Stimulated activated memory B cell treated with anti-CD40 and anti-IgM and Interleukin-4, amounts not matched to agents 10 μg/mL and 1 μg/mL and 100 μg/mL, for 72 hours (primary cell): Measurements from ENCODE around the gene VCAM1.
A peak's percentile ranks its signal among the peaks of the same experiment; 100 is the strongest.
"Not testable (repeated sequence)": the region's sequence is repeated elsewhere in the genome, so short reads cannot be mapped to it uniquely, and the experiment has no call there.

Source experiments
- ATAC-seq: fragments of 150-1000 bp; cut with Tn5 transposase; 2 replicates; pipeline ENCODE4 v1.10.0; 2021
- H3K27ac Mint-ChIP-seq: one replicate; pipeline ENCODE4 v1.8.0; 2022; ENCODE audit warnings: mild to moderate bottlenecking, mixed read lengths
- H3K27me3 Mint-ChIP-seq: one replicate; pipeline ENCODE4 v1.8.0; 2022; ENCODE audit warnings: mixed read lengths
- H3K36me3 Mint-ChIP-seq: one replicate; pipeline ENCODE4 v1.8.0; 2022; ENCODE audit warnings: mixed read lengths
- H3K4me1 Mint-ChIP-seq: one replicate; pipeline ENCODE4 v1.8.0; 2022; ENCODE audit warnings: mixed read lengths
- H3K4me3 Mint-ChIP-seq: one replicate; pipeline ENCODE4 v1.8.0; 2022; ENCODE audit warnings: mild to moderate bottlenecking, moderate library complexity, mixed read lengths
- H3K9me3 Mint-ChIP-seq: one replicate; pipeline ENCODE4 v1.8.0; 2022; ENCODE audit warnings: mixed read lengths

Gene VCAM1, protein sequence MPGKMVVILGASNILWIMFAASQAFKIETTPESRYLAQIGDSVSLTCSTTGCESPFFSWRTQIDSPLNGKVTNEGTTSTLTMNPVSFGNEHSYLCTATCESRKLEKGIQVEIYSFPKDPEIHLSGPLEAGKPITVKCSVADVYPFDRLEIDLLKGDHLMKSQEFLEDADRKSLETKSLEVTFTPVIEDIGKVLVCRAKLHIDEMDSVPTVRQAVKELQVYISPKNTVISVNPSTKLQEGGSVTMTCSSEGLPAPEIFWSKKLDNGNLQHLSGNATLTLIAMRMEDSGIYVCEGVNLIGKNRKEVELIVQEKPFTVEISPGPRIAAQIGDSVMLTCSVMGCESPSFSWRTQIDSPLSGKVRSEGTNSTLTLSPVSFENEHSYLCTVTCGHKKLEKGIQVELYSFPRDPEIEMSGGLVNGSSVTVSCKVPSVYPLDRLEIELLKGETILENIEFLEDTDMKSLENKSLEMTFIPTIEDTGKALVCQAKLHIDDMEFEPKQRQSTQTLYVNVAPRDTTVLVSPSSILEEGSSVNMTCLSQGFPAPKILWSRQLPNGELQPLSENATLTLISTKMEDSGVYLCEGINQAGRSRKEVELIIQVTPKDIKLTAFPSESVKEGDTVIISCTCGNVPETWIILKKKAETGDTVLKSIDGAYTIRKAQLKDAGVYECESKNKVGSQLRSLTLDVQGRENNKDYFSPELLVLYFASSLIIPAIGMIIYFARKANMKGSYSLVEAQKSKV

DNA sequence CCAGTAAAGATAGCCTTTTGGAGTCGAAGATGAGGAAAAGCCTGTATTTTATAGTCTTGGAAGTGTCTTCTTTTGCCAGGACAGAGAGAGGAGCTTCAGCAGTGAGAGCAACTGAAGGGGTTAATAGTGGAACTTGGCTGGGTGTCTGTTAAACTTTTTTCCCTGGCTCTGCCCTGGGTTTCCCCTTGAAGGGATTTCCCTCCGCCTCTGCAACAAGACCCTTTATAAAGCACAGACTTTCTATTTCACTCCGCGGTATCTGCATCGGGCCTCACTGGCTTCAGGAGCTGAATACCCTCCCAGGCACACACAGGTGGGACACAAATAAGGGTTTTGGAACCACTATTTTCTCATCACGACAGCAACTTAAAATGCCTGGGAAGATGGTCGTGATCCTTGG lies at the start of gene VCAM1:
VCAM1 (plus strand) TSS at position 253 of the 400 bp plus-strand sequence; CDS start at position 372, 119 bp downstream.
- H3K27ac Mint-ChIP-seq = no peak within 1 kb of the TSS
- H3K27me3 Mint-ChIP-seq = peaks cover under 1% of the 10 kb centered on the region
- no peaks in the 10 kb centered on the region for H3K36me3 Mint-ChIP-seq
- ATAC-seq = peak; percentile 50
- no peaks in the 10 kb centered on the region for H3K9me3 Mint-ChIP-seq
- H3K4me1 Mint-ChIP-seq = peaks cover 7% of the 10 kb centered on the region
- H3K4me3 Mint-ChIP-seq = no peak within 1 kb of the TSS

GRCh38 chr1:100670083-100670482 lies 49.5 kb upstream of the VCAM1 start:
- no peaks in the 10 kb centered on the region for H3K36me3 Mint-ChIP-seq

DNA sequence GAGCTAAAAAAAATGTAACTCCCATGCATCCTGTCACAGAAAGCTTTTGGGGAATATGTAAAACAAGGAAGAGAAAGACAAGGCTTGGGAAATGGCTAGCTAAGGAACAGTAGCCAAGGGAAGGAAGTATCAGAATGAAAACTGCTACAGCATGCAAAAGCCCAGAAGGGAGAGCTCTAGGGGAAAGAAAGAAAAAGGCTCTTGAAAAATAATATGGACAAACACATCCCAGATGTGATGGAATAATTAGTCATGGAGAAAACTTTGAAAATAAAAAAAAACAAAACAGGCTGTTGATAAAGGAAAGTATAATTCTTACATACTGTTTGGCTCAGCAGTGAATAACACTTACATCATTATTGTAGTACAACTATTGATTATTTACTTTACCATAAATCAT lies 47.9 kb upstream of the VCAM1 start:
- Mint-ChIP-seq H3K36me3 (no peaks in the 10 kb centered on the region), H3K27me3 (peaks cover 10% of the 10 kb centered on the region)

More at GRCh38 chr1:100670083-100670482, 49.5 kb upstream of the VCAM1 start:
- peaks cover 10% of the 10 kb centered on the region for H3K27me3 Mint-ChIP-seq
- no peaks in the 10 kb centered on the region for H3K4me1 Mint-ChIP-seq
- H3K9me3 Mint-ChIP-seq = peaks cover 6% of the 10 kb centered on the region
- no peak overlapping the region for H3K4me3 Mint-ChIP-seq
- H3K27ac Mint-ChIP-seq = no peak overlapping the region
- ATAC-seq = no peak

GRCh38 chr1:100683448-100684349 lies 35.8 kb upstream of the VCAM1 start:
- peak overlapping the region; percentile 74 for H3K27ac Mint-ChIP-seq
- H3K4me1 Mint-ChIP-seq = peaks cover 25% of the 10 kb centered on the region
- ATAC-seq = peak; percentile 51
- peaks cover 8% of the 10 kb centered on the region for H3K36me3 Mint-ChIP-seq
- peaks cover 3% of the 10 kb centered on the region for H3K9me3 Mint-ChIP-seq
- H3K27me3 Mint-ChIP-seq = no peaks in the 10 kb centered on the region
- no peak overlapping the region for H3K4me3 Mint-ChIP-seq

More for the DNA sequence above, 47.9 kb upstream of the VCAM1 start:
- no peak for ATAC-seq
- H3K27ac Mint-ChIP-seq = no peak overlapping the region
- no peaks in the 10 kb centered on the region for H3K4me1 Mint-ChIP-seq
- H3K9me3 Mint-ChIP-seq = peaks cover 6% of the 10 kb centered on the region
- no peak overlapping the region for H3K4me3 Mint-ChIP-seq

GRCh38 chr1:100699744-100700143 lies 19.8 kb upstream of the VCAM1 start:
- peaks cover 9% of the 10 kb centered on the region for H3K9me3 Mint-ChIP-seq
- ATAC-seq = no peak
- H3K4me1 Mint-ChIP-seq = no peaks in the 10 kb centered on the region
- no peak overlapping the region for H3K4me3 Mint-ChIP-seq
- H3K27me3 Mint-ChIP-seq = peaks cover 25% of the 10 kb centered on the region
- no peaks in the 10 kb centered on the region for H3K36me3 Mint-ChIP-seq
- H3K27ac Mint-ChIP-seq = no peak overlapping the region

- H3K36me3 Mint-ChIP-seq = no peaks in the 10 kb centered on the region
- H3K27ac Mint-ChIP-seq = no peak overlapping the region
- H3K9me3 Mint-ChIP-seq = peaks cover 5% of the 10 kb centered on the region
- H3K4me1 Mint-ChIP-seq = no peaks in the 10 kb centered on the region
- no peak overlapping the region for H3K4me3 Mint-ChIP-seq
- H3K27me3 Mint-ChIP-seq = peaks cover 25% of the 10 kb centered on the region
- no peak for ATAC-seq
Measured at GRCh38 chr1:100700586-100700985, 19.0 kb upstream of the VCAM1 start.

DNA sequence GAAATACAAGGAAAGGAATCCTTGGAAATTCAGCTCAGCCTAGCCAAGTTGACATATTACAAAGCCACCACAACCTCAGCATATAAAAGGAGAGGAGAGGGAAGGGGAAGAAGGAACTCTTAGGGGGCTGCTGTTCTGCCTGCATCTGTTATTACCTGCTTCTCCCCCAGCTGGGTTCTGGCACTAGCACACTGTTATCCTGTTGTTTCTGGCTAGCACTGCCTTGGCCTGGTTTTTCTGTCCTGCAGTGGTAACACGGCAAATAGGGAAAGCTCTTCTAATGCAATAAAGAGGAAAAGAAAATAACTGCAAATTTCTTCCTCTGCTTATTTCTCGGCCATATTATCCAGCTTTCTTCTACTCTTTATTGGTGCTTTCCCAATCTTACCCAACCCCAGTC lies 16.5 kb upstream of the VCAM1 start:
- H3K36me3 Mint-ChIP-seq = no peaks in the 10 kb centered on the region
- peaks cover 25% of the 10 kb centered on the region for H3K27me3 Mint-ChIP-seq
- no peak overlapping the region for H3K4me3 Mint-ChIP-seq
- H3K9me3 Mint-ChIP-seq = peaks cover 3% of the 10 kb centered on the region
- H3K4me1 Mint-ChIP-seq = no peaks in the 10 kb centered on the region
- no peak for ATAC-seq
- no peak overlapping the region for H3K27ac Mint-ChIP-seq

DNA sequence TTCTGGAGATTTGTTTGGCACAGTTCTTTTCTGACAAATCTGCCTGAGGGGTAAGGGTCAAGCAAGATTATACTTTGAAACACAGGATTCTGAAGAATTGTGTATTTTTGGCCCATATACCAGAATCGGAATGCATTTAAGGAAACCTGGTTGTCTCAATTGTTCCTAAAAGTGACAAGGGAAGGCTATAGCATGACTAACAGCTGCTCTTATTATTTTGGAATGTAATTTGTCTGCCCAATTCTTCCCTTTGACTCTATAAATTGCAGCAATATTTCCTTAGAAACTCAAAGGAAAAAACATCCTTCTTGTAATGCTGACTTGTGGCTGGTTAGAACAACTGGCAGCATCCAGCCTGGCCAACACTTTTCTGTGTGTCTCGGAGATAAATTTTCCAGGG lies 15.8 kb upstream of the VCAM1 start:
- Mint-ChIP-seq H3K27me3 (peaks cover 23% of the 10 kb centered on the region), H3K4me3 (no peak overlapping the region), H3K36me3 (no peaks in the 10 kb centered on the region), H3K27ac (no peak overlapping the region), H3K9me3 (peaks cover 3% of the 10 kb centered on the region), H3K4me1 (no peaks in the 10 kb centered on the region)
- no peak for ATAC-seq

- no peak for ATAC-seq
- no peak overlapping the region for H3K27ac Mint-ChIP-seq
- no peaks in the 10 kb centered on the region for H3K4me1 Mint-ChIP-seq
- no peaks in the 10 kb centered on the region for H3K9me3 Mint-ChIP-seq
- H3K27me3 Mint-ChIP-seq = peaks cover 18% of the 10 kb centered on the region
- no peaks in the 10 kb centered on the region for H3K36me3 Mint-ChIP-seq
- H3K4me3 Mint-ChIP-seq = no peak overlapping the region
Measured at GRCh38 chr1:100704473-100704872, 15.1 kb upstream of the VCAM1 start.

DNA sequence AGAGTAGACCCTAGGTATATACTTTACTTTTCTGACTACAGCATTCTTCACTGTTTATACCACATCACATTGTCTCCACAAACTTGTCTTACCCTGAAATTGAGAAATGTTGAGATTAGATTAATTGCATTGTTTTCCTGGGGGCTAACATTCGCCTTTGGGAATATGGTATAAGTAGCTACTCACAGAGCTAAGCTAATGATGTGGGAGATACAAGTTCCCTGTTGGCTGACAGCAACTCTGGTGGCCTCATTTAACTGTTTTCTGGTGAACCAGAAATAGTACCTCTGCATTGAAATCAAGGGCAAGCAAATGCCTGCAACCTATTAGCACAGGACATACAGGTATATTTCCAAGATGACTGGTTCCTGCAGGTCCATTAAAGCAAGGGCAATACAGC lies 13.2 kb upstream of the VCAM1 start:
- Mint-ChIP-seq H3K9me3 (no peaks in the 10 kb centered on the region), H3K27me3 (peaks cover 21% of the 10 kb centered on the region), H3K36me3 (no peaks in the 10 kb centered on the region), H3K4me3 (no peak overlapping the region), H3K4me1 (no peaks in the 10 kb centered on the region), H3K27ac (no peak overlapping the region)
- ATAC-seq = no peak

DNA sequence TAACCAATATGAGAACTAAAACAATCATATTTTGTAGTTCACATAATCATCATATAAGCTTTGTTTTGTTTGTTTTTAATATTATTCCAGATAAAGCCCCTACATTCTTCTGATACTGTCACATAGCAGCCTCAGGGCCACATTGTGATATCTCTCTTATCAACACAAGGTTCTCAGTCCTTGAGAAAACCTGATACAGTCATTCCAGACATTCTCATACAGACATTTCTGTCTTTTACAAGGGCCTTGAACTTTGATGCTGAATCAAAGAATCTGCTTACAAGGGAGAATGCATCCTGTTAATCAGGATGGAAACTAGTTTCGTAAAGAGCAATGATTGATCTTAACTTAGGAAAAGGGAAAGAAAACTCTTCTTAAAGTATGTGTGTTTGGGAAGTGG lies 12.7 kb upstream of the VCAM1 start:
- Mint-ChIP-seq H3K4me3 (no peak overlapping the region), H3K9me3 (no peaks in the 10 kb centered on the region), H3K4me1 (no peaks in the 10 kb centered on the region), H3K27me3 (peaks cover 16% of the 10 kb centered on the region), H3K36me3 (no peaks in the 10 kb centered on the region), H3K27ac (no peak overlapping the region)
- ATAC-seq = no peak

- Mint-ChIP-seq H3K27ac (no peak overlapping the region), H3K4me1 (no peaks in the 10 kb centered on the region), H3K36me3 (no peaks in the 10 kb centered on the region), H3K27me3 (peaks cover 9% of the 10 kb centered on the region), H3K4me3 (no peak overlapping the region), H3K9me3 (no peaks in the 10 kb centered on the region)
- no peak for ATAC-seq
Measured at GRCh38 chr1:100708476-100709062, 11.0 kb upstream of the VCAM1 start.

DNA sequence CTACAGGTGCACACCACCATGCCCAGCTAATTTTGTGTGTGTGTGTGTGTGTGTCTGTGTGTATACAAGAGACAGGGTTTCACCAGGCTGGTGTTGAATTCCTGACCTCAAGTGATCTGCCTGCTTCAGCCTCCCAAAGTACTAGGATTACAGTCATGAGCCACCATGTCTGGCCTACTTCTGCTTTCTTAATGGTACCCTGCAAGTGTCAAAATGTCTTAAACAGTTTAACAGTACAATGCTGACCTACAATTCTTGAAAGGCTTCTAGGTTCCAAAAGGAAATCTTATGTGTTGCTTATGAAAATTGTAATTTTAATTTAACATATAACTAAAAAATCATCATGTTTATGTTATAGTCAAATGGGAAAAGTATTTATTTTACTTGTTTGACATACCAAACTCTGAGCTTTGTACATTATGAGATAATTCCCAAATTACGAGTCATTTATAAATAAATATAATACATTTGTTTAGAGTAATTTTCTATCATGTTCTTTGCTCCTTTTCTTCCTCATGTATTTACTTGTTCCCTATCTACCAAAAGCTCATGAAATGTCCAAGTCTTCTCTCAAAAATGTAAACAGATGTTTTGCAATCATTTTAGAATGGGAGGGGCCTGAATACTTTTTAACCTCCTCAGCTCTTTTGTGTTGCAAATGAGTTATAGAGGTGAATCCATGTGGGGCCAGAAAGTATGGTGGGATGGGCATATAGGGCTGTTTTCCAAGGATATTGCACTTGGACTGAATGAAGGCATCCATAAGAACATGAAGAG lies 8.4 kb upstream of the VCAM1 start:
- H3K4me3 Mint-ChIP-seq = no peak overlapping the region

DNA sequence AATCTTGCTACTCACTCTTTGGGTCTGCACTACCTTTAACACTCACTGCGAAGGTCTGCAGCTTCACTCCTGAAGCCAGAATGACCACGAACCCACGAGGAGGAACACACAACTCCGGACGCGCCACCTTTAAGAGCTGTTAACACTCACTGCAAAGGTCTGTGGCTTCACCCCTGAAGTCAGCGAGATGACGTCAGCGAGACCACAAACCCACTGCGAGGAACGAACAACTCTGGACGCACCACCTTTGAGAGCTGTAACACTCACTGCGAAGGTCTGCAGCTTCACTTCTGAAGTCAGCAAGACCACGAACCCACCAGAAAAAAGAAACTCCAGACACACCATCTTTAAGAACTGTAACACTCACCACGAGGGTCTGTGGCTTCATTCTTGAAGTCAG lies 6.5 kb upstream of the VCAM1 start:
- H3K27ac Mint-ChIP-seq, H3K36me3 Mint-ChIP-seq, ATAC-seq, H3K4me1 Mint-ChIP-seq, H3K27me3 Mint-ChIP-seq, H3K4me3 Mint-ChIP-seq, H3K9me3 Mint-ChIP-seq: not testable (repeated sequence)

More for the DNA sequence above, 8.4 kb upstream of the VCAM1 start:
- H3K27me3 Mint-ChIP-seq = peaks cover 9% of the 10 kb centered on the region
- ATAC-seq = no peak
- no peaks in the 10 kb centered on the region for H3K4me1 Mint-ChIP-seq
- H3K36me3 Mint-ChIP-seq = no peaks in the 10 kb centered on the region
- H3K27ac Mint-ChIP-seq = no peak overlapping the region
- no peaks in the 10 kb centered on the region for H3K9me3 Mint-ChIP-seq
